Testis (tissue), 2 donors: ENCODE measurements around the gene ATRNL1.

Experiments used
- POLR2A ChIP-seq: fragments of 450-650 bp; IDR thresholded peaks from one replicate; pipeline ENCODE4 v1.6.1; 2017; ENCODE audit warnings: antibody characterized with exemption, mild to moderate bottlenecking, moderate library complexity
- TF ChIP-seq, protein P1 (sequence below), 3 experiments: fragments of 450-650 bp in 2 of 3; fragments of 200-600 bp in 1 of 3; sonication (generic) in 1 of 3; IDR thresholded peaks; one replicate each; pipeline ENCODE4 v1.5.1; 2016 to 2019; ENCODE audit warnings: antibody characterized with exemption in 3 of 3, mild to moderate bottlenecking in 2 of 3, moderate library complexity in 1 of 3

DNA sequence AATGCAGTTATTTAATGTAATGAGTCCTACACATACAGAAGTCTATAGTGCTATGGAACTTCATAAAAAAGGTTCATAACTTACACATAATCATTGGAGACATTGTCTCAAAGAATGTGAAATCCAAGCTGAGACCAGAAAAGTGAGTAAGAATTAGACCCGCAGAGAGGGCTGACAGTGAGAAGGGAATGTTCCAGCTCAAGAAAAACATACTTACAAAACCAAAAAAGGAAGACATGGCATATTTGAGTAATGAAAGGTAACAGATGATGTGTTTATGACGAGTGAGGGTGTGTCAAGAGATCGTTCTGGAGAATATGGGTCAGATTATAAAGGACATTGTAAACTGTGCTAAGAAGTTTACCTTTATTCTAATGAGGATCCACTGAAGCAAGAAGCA is 566.5 kb downstream of the ATRNL1 start:
- TF ChIP-seq, protein P1, sequence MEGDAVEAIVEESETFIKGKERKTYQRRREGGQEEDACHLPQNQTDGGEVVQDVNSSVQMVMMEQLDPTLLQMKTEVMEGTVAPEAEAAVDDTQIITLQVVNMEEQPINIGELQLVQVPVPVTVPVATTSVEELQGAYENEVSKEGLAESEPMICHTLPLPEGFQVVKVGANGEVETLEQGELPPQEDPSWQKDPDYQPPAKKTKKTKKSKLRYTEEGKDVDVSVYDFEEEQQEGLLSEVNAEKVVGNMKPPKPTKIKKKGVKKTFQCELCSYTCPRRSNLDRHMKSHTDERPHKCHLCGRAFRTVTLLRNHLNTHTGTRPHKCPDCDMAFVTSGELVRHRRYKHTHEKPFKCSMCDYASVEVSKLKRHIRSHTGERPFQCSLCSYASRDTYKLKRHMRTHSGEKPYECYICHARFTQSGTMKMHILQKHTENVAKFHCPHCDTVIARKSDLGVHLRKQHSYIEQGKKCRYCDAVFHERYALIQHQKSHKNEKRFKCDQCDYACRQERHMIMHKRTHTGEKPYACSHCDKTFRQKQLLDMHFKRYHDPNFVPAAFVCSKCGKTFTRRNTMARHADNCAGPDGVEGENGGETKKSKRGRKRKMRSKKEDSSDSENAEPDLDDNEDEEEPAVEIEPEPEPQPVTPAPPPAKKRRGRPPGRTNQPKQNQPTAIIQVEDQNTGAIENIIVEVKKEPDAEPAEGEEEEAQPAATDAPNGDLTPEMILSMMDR (IDR thresholded peaks at IDR 0.05): no peak
- TF ChIP-seq POLR2A: no peak
